ENCODE data around the gene CCDC144A. TPM values are rescaled to one million over a fixed set of nuclear protein-coding genes. Genes with fewer than 3 reads are reported as not detected.
"Not testable (repeated sequence)": the region's sequence is repeated elsewhere in the genome, so short reads cannot be mapped to it uniquely, and the experiment has no call there.

CCDC144A gene
- total RNA-seq, 1 experiment from 2014 or later: 1.9 TPM

- H3K79me1 ChIP-seq (ENCODE audit: insufficient read depth, low read depth, low read length, poor library complexity, severe bottlenecking): no peaks in the 10 kb centered on the region
- peak; percentile 27 for DNase-seq
- no peak overlapping the region for H4K5ac ChIP-seq (ENCODE audit: insufficient read length, low read depth, low read length)
- no peak overlapping the region for H2BK20ac ChIP-seq (ENCODE audit: low read depth, low read length, poor library complexity, severe bottlenecking)
- H3K4me2 ChIP-seq (ENCODE audit: insufficient read depth, insufficient read length, low read length): no peak overlapping the region
- no peak for TF ChIP-seq CTCF (conservative IDR thresholded peaks at IDR 0.05)
- no peak overlapping the region for H3K56ac ChIP-seq (ENCODE audit: insufficient read length, low read depth, low read length)
- no peak overlapping the region for H3K18ac ChIP-seq (ENCODE audit: insufficient read length, low read depth, low read length)
- WGBS (ENCODE audit: extremely low coverage, insufficient read length, low lambda C conversion rate): no CpG with 5 or more reads among the region's 7 CpGs
- H2BK5ac ChIP-seq (ENCODE audit: insufficient read length, low read length): no peak overlapping the region
- H3K27me3 ChIP-seq (ENCODE audit: insufficient read depth, low read length): no peaks in the 10 kb centered on the region
- H2BK120ac ChIP-seq (ENCODE audit: low read depth, low read length, poor library complexity, severe bottlenecking): no peak overlapping the region
- no peak overlapping the region for H3K14ac ChIP-seq (ENCODE audit: insufficient read depth, low read length)
- no peak overlapping the region for H3T11ph ChIP-seq (ENCODE audit: low read length)
- H3K27ac ChIP-seq (ENCODE audit: insufficient read length, low read depth, low read length): no peak overlapping the region
- H4K91ac ChIP-seq (ENCODE audit: insufficient read length, low read depth, low read length): no peak overlapping the region
- Mint-ChIP-seq H3K36me3 (ENCODE audit: insufficient read depth in 1 of 3, low read depth in 3 of 3) (no peaks in the 10 kb centered on the region; a peak in 1 of 7 replicates), H3K4me3 (no peak overlapping the region), H3K27ac (no peak overlapping the region), H3K4me1 (peaks cover 16 to 17% of the 10 kb centered on the region in 2 experiments), H3K27me3 (ENCODE audit: low read depth) (peaks cover 23% of the 10 kb centered on the region), H3K9me3 (no peaks in the 10 kb centered on the region; a peak in 1 of 5 replicates)
- H4K20me1 ChIP-seq (ENCODE audit: control insufficient read depth, insufficient read depth, insufficient read length): no peaks in the 10 kb centered on the region
- H3K23ac ChIP-seq (ENCODE audit: insufficient read length, low read depth, low read length): no peak overlapping the region
- no peaks in the 10 kb centered on the region for H3K23me2 ChIP-seq (ENCODE audit: insufficient read length, low read depth, low read length, poor library complexity, severe bottlenecking)
- H4K8ac ChIP-seq (replicated peaks; ENCODE audit: insufficient read length, low read depth, low read length): no peak overlapping the region
- no peak overlapping the region for H2AK5ac ChIP-seq (ENCODE audit: insufficient read length, low read length)
- H2AFZ ChIP-seq (ENCODE audit: low read length): no peak overlapping the region
- H2BK12ac ChIP-seq (ENCODE audit: insufficient read length, low read depth, low read length): no peak overlapping the region
- H3K9me3 ChIP-seq (ENCODE audit: control insufficient read depth, low read depth, low read length): no peaks in the 10 kb centered on the region
- H3K79me2 ChIP-seq (ENCODE audit: insufficient read depth, low read length): no peaks in the 10 kb centered on the region
- no peaks in the 10 kb centered on the region for H3K4me1 ChIP-seq (ENCODE audit: insufficient read depth, low read length)
- H3K9ac ChIP-seq (ENCODE audit: extremely low read depth, insufficient read length, low read length): no peak overlapping the region
- H3K4ac ChIP-seq (ENCODE audit: low read depth, low read length): no peak overlapping the region
- no peak overlapping the region for H2BK15ac ChIP-seq (ENCODE audit: low read depth, low read length)
Observed at GRCh38 chr17:16817201-16817600, 127.2 kb downstream of the CCDC144A start.

- H3K79me2 ChIP-seq (ENCODE audit: insufficient read depth, low read length); H3K23ac ChIP-seq (ENCODE audit: insufficient read length, low read depth, low read length); H3K27ac ChIP-seq (ENCODE audit: insufficient read length, low read depth, low read length); H3K9ac ChIP-seq (ENCODE audit: extremely low read depth, insufficient read length, low read length); H3K23me2 ChIP-seq (ENCODE audit: insufficient read length, low read depth, low read length, poor library complexity, severe bottlenecking); H3K79me1 ChIP-seq (ENCODE audit: insufficient read depth, low read depth, low read length, poor library complexity, severe bottlenecking); H3K18ac ChIP-seq (ENCODE audit: insufficient read length, low read depth, low read length); H3K4me1 ChIP-seq (ENCODE audit: insufficient read depth, low read length); H2AK5ac ChIP-seq (ENCODE audit: insufficient read length, low read length); H4K8ac ChIP-seq (replicated peaks; ENCODE audit: insufficient read length, low read depth, low read length); H3K27ac Mint-ChIP-seq; H3K36me3 Mint-ChIP-seq (ENCODE audit: insufficient read depth in 1 of 3, low read depth in 3 of 3); H3K56ac ChIP-seq (ENCODE audit: insufficient read length, low read depth, low read length); H2BK5ac ChIP-seq (ENCODE audit: insufficient read length, low read length); H2BK12ac ChIP-seq (ENCODE audit: insufficient read length, low read depth, low read length); H4K91ac ChIP-seq (ENCODE audit: insufficient read length, low read depth, low read length); H3K4ac ChIP-seq (ENCODE audit: low read depth, low read length); H4K5ac ChIP-seq (ENCODE audit: insufficient read length, low read depth, low read length); H3K14ac ChIP-seq (ENCODE audit: insufficient read depth, low read length); H2AFZ ChIP-seq (ENCODE audit: low read length); H2BK20ac ChIP-seq (ENCODE audit: low read depth, low read length, poor library complexity, severe bottlenecking); H3T11ph ChIP-seq (ENCODE audit: low read length); H3K4me3 Mint-ChIP-seq; H3K9me3 ChIP-seq (ENCODE audit: control insufficient read depth, low read depth, low read length); H3K27me3 ChIP-seq (ENCODE audit: insufficient read depth, low read length); H3K9me3 Mint-ChIP-seq; H4K20me1 ChIP-seq (ENCODE audit: control insufficient read depth, insufficient read depth, insufficient read length); H3K4me2 ChIP-seq (ENCODE audit: insufficient read depth, insufficient read length, low read length); H2BK15ac ChIP-seq (ENCODE audit: low read depth, low read length); H2BK120ac ChIP-seq (ENCODE audit: low read depth, low read length, poor library complexity, severe bottlenecking): not testable (repeated sequence)
- WGBS (ENCODE audit: extremely low coverage, insufficient read length, low lambda C conversion rate): no CpG with 5 or more reads among the region's 7 CpGs
- Mint-ChIP-seq H3K4me1 (peaks cover 16 to 17% of the 10 kb centered on the region in 2 experiments), H3K27me3 (ENCODE audit: low read depth) (peaks cover 21% of the 10 kb centered on the region)
- DNase-seq: peak; percentile 30
Observed at GRCh38 chr17:16817940-16818339, 127.9 kb downstream of the CCDC144A start.

Measured in H9 (cell line).